CD4-positive, alpha-beta memory T cell (primary cell): Measurements from ENCODE around the gene HOXC9. TPM values are rescaled to one million over a fixed set of nuclear protein-coding genes. Genes with fewer than 3 reads are reported as not detected.

Experiments
- CTCF ChIA-PET: fragments of 350-600 bp; sonication (Branson Sonifier 250); formaldehyde crosslinking; loops from one replicate; lab custom pipeline; 2021; ENCODE audit warnings: inconsistent platforms; ENCODE audit not compliant: partially characterized antibody; lab: Charles Lee
- POLR2A ChIA-PET: fragments of 350-600 bp; sonication (Branson Sonifier 250); formaldehyde crosslinking; loops from one replicate; lab custom pipeline; 2021; ENCODE audit not compliant: partially characterized antibody; lab: Charles Lee
- DNase-seq, 5 donors: peaks; one replicate each; pipeline versions ENCODE4 v3.0.0 to v3.0.0-alpha.2; 2020 to 2022; ENCODE audit warnings: mixed read lengths in 1 of 5
- H3K27ac ChIP-seq: one replicate; pipeline ENCODE4 v1.7.0; 2013; ENCODE audit warnings: low read depth, low read length
- H3K27me3 ChIP-seq: 2 replicates; pipeline ENCODE4 v1.7.0; 2013; ENCODE audit warnings: mild to moderate bottlenecking, low read length, moderate library complexity; ENCODE audit not compliant: insufficient read depth
- H3K36me3 ChIP-seq: 2 replicates; pipeline ENCODE4 v1.7.0; 2013; ENCODE audit warnings: mild to moderate bottlenecking, low read length, moderate library complexity; ENCODE audit not compliant: insufficient read depth
- H3K4me1 ChIP-seq: 2 replicates; pipeline ENCODE4 v1.7.0; 2013; ENCODE audit warnings: mild to moderate bottlenecking, low read length, moderate library complexity; ENCODE audit not compliant: insufficient read depth
- H3K4me3 ChIP-seq, 2 donors: one replicate each; pipeline ENCODE4 v1.7.0; 2013; ENCODE audit warnings: low read length in 2 of 2, mild to moderate bottlenecking in 1 of 2
- H3K9me3 ChIP-seq, 2 donors: one replicate each; pipeline ENCODE4 v1.7.0; 2013; ENCODE audit warnings: low read length in 2 of 2, control low read depth in 1 of 2; ENCODE audit not compliant: control insufficient read depth in 1 of 2
- H3K27ac Mint-ChIP-seq, 7 donors: one replicate each; pipeline ENCODE4 v1.8.0; 2020 to 2021; ENCODE audit warnings: mixed read lengths in 7 of 7, mild to moderate bottlenecking in 6 of 7, inconsistent platforms in 3 of 7, moderate library complexity in 3 of 7
- H3K27me3 Mint-ChIP-seq, 2 donors: one replicate each; pipeline ENCODE4 v1.8.0; 2020 to 2021; ENCODE audit warnings: mixed read lengths in 2 of 2
- H3K36me3 Mint-ChIP-seq, 2 donors: one replicate each; pipeline ENCODE4 v1.8.0; 2020 to 2021; ENCODE audit warnings: mixed read lengths in 2 of 2, inconsistent platforms in 1 of 2, mild to moderate bottlenecking in 1 of 2
- H3K4me1 Mint-ChIP-seq, 4 donors: one replicate each; pipeline ENCODE4 v1.8.0; 2020 to 2021; ENCODE audit warnings: mixed read lengths in 4 of 4, mild to moderate bottlenecking in 1 of 4
- H3K4me3 Mint-ChIP-seq, 8 donors: one replicate each; pipeline ENCODE4 v1.8.0; 2020 to 2021; ENCODE audit warnings: mixed read lengths in 8 of 8, mild to moderate bottlenecking in 7 of 8, moderate library complexity in 6 of 8, inconsistent platforms in 3 of 8
- H3K9me3 Mint-ChIP-seq, 8 donors: one replicate each; pipeline ENCODE4 v1.8.0; 2020 to 2021; ENCODE audit warnings: mixed read lengths in 8 of 8, mild to moderate bottlenecking in 5 of 8, inconsistent platforms in 3 of 8, moderate library complexity in 1 of 8
- intact Hi-C: fragments of 100-400 bp; cut with micrococcal nuclease; formaldehyde crosslinking; loops from one replicate; pipeline ENCODE4 v1.15.1; 2023
- polyA plus RNA-seq, 2 donors: library from polyadenylated mRNA; unstranded; fragments of 300-500 nt; fragmentation: Illumina TruSeq; gene quantifications; one replicate each; pipeline ENCODE4 v1.2.3, GENCODE V29; 2021
- total RNA-seq, 2 experiments: library from RNA; stranded (reverse); gene quantifications; one replicate each; pipeline ENCODE4 v1.2.3, GENCODE V29; 2021

HOXC9 gene
- total and polyA plus RNA-seq, 4 experiments from 2014 or later, result not detected

GRCh38 chr12:53980802-53981496 is 19.0 kb upstream of the HOXC9 start:
- H3K36me3 Mint-ChIP-seq, result peaks cover 0 to 1% of the 10 kb centered on the region in 2 donors
- peaks cover 68 to 77% of the 10 kb centered on the region in 2 donors for H3K27me3 Mint-ChIP-seq
- no peak overlapping the region for H3K27ac ChIP-seq
- POLR2A ChIA-PET, result interaction anchor here (1.0 kb wide), 1 partner anchor 12 kb away, joined by 3 read pairs; no protein-coding TSS in a partner anchor
- H3K4me3 ChIP-seq, result no peak overlapping the region
- peaks cover 20% of the 10 kb centered on the region for H3K4me1 ChIP-seq
- no peak for DNase-seq
- H3K27me3 ChIP-seq, result peaks cover 92% of the 10 kb centered on the region
- intact Hi-C loops, result no loop called here
- H3K4me1 Mint-ChIP-seq, result peaks cover 2 to 40% (median 15%) of the 10 kb centered on the region in 4 donors
- H3K4me3 Mint-ChIP-seq, result no peak overlapping the region
- no peaks in the 10 kb centered on the region for H3K9me3 ChIP-seq
- peaks cover 0 to 34% (median 11%) of the 10 kb centered on the region in 8 donors for H3K9me3 Mint-ChIP-seq
- CTCF ChIA-PET, result no interaction called here
- no peaks in the 10 kb centered on the region for H3K36me3 ChIP-seq
- H3K27ac Mint-ChIP-seq, result peak overlapping the region in 2 of 7 donors; percentile 65 to 81

- Mint-ChIP-seq H3K4me1 (peaks cover 4 to 42% (median 19%) of the 10 kb centered on the region in 4 donors), H3K36me3 (peaks cover 0 to 1% of the 10 kb centered on the region in 2 donors), H3K27me3 (peaks cover 72 to 78% of the 10 kb centered on the region in 2 donors), H3K4me3 (no peak overlapping the region), H3K27ac (peak overlapping the region in 3 of 7 donors; percentile 41 to 81 (median 68)), H3K9me3 (peaks cover 0 to 36% (median 10%) of the 10 kb centered on the region in 8 donors)
- H3K27me3 ChIP-seq, result peaks cover 92% of the 10 kb centered on the region
- no peak overlapping the region for H3K4me3 ChIP-seq
- peaks cover 26% of the 10 kb centered on the region for H3K4me1 ChIP-seq
- H3K9me3 ChIP-seq, result no peaks in the 10 kb centered on the region
- ChIA-PET CTCF (no interaction called here), POLR2A (no interaction called here)
- intact Hi-C loops, result no loop called here
- no peak for DNase-seq
- H3K36me3 ChIP-seq, result no peaks in the 10 kb centered on the region
- no peak overlapping the region for H3K27ac ChIP-seq
Measured at GRCh38 chr12:53981634-53982565, 18.1 kb upstream of the HOXC9 start.

- peaks cover 0 to 1% of the 10 kb centered on the region in 2 donors for H3K36me3 Mint-ChIP-seq
- no peak overlapping the region for H3K4me3 ChIP-seq
- no peak overlapping the region for H3K27ac ChIP-seq
- H3K27me3 Mint-ChIP-seq, result peaks cover 74 to 81% of the 10 kb centered on the region in 2 donors
- H3K9me3 Mint-ChIP-seq, result peaks cover 0 to 39% (median 8%) of the 10 kb centered on the region in 8 donors
- no peak for DNase-seq
- H3K4me3 Mint-ChIP-seq, result peak overlapping the region in 3 of 8 donors; percentile 8 to 41 (median 25)
- CTCF ChIA-PET, result no interaction called here
- POLR2A ChIA-PET, result no interaction called here
- intact Hi-C loops, result no loop called here
- H3K4me1 ChIP-seq, result peaks cover 24% of the 10 kb centered on the region
- H3K36me3 ChIP-seq, result no peaks in the 10 kb centered on the region
- no peaks in the 10 kb centered on the region for H3K9me3 ChIP-seq
- peak overlapping the region in 4 of 7 donors; percentile 69 to 87 (median 82) for H3K27ac Mint-ChIP-seq
- peaks cover 4 to 46% (median 19%) of the 10 kb centered on the region in 4 donors for H3K4me1 Mint-ChIP-seq
- H3K27me3 ChIP-seq, result peaks cover 92% of the 10 kb centered on the region
Measured at GRCh38 chr12:53982648-53983567, 17.1 kb upstream of the HOXC9 start.

GRCh38 chr12:53983568-53983949 is 16.4 kb upstream of the HOXC9 start:
- ChIA-PET POLR2A (no interaction called here), CTCF (no interaction called here)
- Histone ChIP-seq H3K4me1 (peaks cover 22% of the 10 kb centered on the region), H3K27ac (no peak overlapping the region), H3K27me3 (peaks cover 95% of the 10 kb centered on the region), H3K9me3 (no peaks in the 10 kb centered on the region), H3K4me3 (no peak overlapping the region), H3K36me3 (no peaks in the 10 kb centered on the region)
- intact Hi-C loops, result no loop called here
- Mint-ChIP-seq H3K27me3 (peaks cover 74 to 81% of the 10 kb centered on the region in 2 donors), H3K27ac (peak overlapping the region in 4 of 7 donors; percentile 70 to 83 (median 78)), H3K4me1 (peaks cover 4 to 46% (median 18%) of the 10 kb centered on the region in 4 donors), H3K4me3 (peak overlapping the region in 3 of 8 donors; percentile 7 to 26 (median 25)), H3K9me3 (peaks cover 0 to 36% (median 8%) of the 10 kb centered on the region in 8 donors), H3K36me3 (peaks cover 0 to 1% of the 10 kb centered on the region in 2 donors)
- DNase-seq, result no peak

GRCh38 chr12:53983950-53984572 is 15.9 kb upstream of the HOXC9 start:
- Mint-ChIP-seq H3K9me3 (peaks cover 0 to 38% (median 7%) of the 10 kb centered on the region in 8 donors), H3K4me3 (peak overlapping the region in 2 of 8 donors; percentile 26 to 28)
- H3K4me3 ChIP-seq, result no peak overlapping the region

More at GRCh38 chr12:53983950-53984572, 15.9 kb upstream of the HOXC9 start:
- peaks cover 95% of the 10 kb centered on the region for H3K27me3 ChIP-seq
- Mint-ChIP-seq H3K36me3 (peaks cover 0 to 1% of the 10 kb centered on the region in 2 donors), H3K4me1 (peaks cover 6 to 46% (median 20%) of the 10 kb centered on the region in 4 donors), H3K27me3 (peaks cover 76 to 80% of the 10 kb centered on the region in 2 donors), H3K27ac (peak overlapping the region in 4 of 7 donors; percentile 42 to 77 (median 72))
- ChIA-PET POLR2A (no interaction called here), CTCF (interaction anchor here (0.6 to 1.7 kb wide), 2 partner anchors 224 to 370 kb away, joined by 3 to 4 read pairs; no protein-coding TSS in a partner anchor)
- intact Hi-C loops, result no loop called here
- H3K27ac ChIP-seq, result no peak overlapping the region
- H3K9me3 ChIP-seq, result no peaks in the 10 kb centered on the region
- peaks cover 27% of the 10 kb centered on the region for H3K4me1 ChIP-seq
- DNase-seq, result no peak
- H3K36me3 ChIP-seq, result no peaks in the 10 kb centered on the region
